ENCODE results near the gene PTN. TPM values are rescaled to one million over a fixed set of nuclear protein-coding genes. Genes with fewer than 3 reads are reported as not detected.

The PTN gene
- total RNA-seq, 1 experiment from 2014 or later, result 7.0 TPM

DNA sequence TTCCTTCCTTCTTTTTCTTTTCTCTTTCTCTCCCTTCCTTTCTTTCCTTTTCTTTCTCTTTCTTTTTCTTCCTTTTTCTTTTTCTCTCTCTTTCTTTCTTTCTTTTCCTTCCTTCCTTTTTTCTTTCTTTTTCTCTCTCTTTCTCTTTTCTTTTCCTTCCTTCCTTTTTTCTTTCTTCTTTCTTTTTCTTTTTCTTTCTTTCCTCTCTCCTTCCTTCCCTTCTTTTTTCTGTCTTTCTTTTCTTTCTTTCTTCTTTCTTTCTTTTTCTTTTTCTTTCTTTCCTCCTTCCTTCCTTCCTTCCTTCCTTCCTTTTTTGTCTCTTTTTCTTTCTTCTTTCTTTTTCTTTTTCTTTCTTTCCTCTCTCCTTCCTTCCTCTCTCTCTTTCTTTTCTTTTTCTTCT lies 136.8 kb downstream of the PTN start:
- Histone ChIP-seq H3F3A (ENCODE audit: insufficient read depth, low read depth) (no peaks in the 10 kb centered on the region), H2AFZ (no peak overlapping the region), H3K36me3 (ENCODE audit: low read depth) (no peaks in the 10 kb centered on the region), H3K9me2 (ENCODE audit: insufficient read depth) (no peaks in the 10 kb centered on the region), H4K20me1 (ENCODE audit: insufficient read depth) (no peaks in the 10 kb centered on the region), H3K79me2 (ENCODE audit: low read depth) (no peaks in the 10 kb centered on the region), H3K27me3 (ENCODE audit: insufficient read depth, low read depth) (no peaks in the 10 kb centered on the region), H3K27ac (no peak overlapping the region), H3K9me3 (ENCODE audit: insufficient read depth, low read depth) (no peaks in the 10 kb centered on the region), H3K4me2 (no peak overlapping the region), H3K4me1 (replicated peaks; ENCODE audit: insufficient read depth) (no peaks in the 10 kb centered on the region), H3K4me3 (no peak overlapping the region)
- ChIA-PET CTCF (no interaction called here), POLR2A (ENCODE audit: unreplicated experiment) (no interaction called here)
- DNase-seq, result no peak
- TF ChIP-seq, protein P1, sequence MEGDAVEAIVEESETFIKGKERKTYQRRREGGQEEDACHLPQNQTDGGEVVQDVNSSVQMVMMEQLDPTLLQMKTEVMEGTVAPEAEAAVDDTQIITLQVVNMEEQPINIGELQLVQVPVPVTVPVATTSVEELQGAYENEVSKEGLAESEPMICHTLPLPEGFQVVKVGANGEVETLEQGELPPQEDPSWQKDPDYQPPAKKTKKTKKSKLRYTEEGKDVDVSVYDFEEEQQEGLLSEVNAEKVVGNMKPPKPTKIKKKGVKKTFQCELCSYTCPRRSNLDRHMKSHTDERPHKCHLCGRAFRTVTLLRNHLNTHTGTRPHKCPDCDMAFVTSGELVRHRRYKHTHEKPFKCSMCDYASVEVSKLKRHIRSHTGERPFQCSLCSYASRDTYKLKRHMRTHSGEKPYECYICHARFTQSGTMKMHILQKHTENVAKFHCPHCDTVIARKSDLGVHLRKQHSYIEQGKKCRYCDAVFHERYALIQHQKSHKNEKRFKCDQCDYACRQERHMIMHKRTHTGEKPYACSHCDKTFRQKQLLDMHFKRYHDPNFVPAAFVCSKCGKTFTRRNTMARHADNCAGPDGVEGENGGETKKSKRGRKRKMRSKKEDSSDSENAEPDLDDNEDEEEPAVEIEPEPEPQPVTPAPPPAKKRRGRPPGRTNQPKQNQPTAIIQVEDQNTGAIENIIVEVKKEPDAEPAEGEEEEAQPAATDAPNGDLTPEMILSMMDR (conservative IDR thresholded peaks at IDR 0.05), result no peak
- TF ChIP-seq EZH2 (IDR thresholded peaks at IDR 0.05; ENCODE audit: low read depth), result no peak
- BruUV-seq (replicated peaks), result no TSS peak
- intact Hi-C loops (cut with micrococcal nuclease; ENCODE audit: unreplicated experiment), result no loop called here

DNA sequence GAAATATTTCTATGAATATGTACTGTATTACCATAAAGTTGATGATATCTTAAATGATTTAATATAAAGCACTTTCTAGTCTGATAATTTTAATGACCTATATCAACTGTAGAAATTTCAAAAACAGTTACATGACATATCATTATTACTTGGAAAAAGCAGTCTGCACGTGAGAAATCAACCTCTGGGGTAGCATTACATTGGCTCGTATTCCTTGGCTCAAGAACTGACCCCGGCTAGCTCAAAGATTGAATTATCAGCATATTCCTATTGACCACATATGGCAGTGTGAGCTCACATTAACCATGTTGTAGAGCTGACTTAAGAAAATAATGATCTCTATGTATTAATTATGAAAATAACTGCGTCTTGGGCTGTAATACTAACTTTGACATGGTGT lies 139.3 kb downstream of the PTN start:
- H3K79me2 ChIP-seq (ENCODE audit: low read depth), result no peaks in the 10 kb centered on the region
- TF ChIP-seq, protein P1 (conservative IDR thresholded peaks at IDR 0.05), result no peak
- TF ChIP-seq EZH2 (IDR thresholded peaks at IDR 0.05; ENCODE audit: low read depth), result no peak
- no peaks in the 10 kb centered on the region for H3K4me1 ChIP-seq (replicated peaks; ENCODE audit: insufficient read depth)
- no peaks in the 10 kb centered on the region for H4K20me1 ChIP-seq (ENCODE audit: insufficient read depth)
- no peak overlapping the region for H2AFZ ChIP-seq
- no peak for DNase-seq
- H3K4me2 ChIP-seq, result no peak overlapping the region
- no peaks in the 10 kb centered on the region for H3K9me3 ChIP-seq (ENCODE audit: insufficient read depth, low read depth)
- H3K27ac ChIP-seq, result no peak overlapping the region
- no peaks in the 10 kb centered on the region for H3F3A ChIP-seq (ENCODE audit: insufficient read depth, low read depth)
- BruUV-seq (replicated peaks), result no TSS peak
- H3K36me3 ChIP-seq (ENCODE audit: low read depth), result no peaks in the 10 kb centered on the region
- CTCF ChIA-PET, result no interaction called here
- H3K27me3 ChIP-seq (ENCODE audit: insufficient read depth, low read depth), result no peaks in the 10 kb centered on the region
- POLR2A ChIA-PET (ENCODE audit: unreplicated experiment), result no interaction called here
- H3K9me2 ChIP-seq (ENCODE audit: insufficient read depth), result no peaks in the 10 kb centered on the region
- H3K4me3 ChIP-seq, result no peak overlapping the region
- intact Hi-C loops (cut with micrococcal nuclease; ENCODE audit: unreplicated experiment), result no loop called here

DNA sequence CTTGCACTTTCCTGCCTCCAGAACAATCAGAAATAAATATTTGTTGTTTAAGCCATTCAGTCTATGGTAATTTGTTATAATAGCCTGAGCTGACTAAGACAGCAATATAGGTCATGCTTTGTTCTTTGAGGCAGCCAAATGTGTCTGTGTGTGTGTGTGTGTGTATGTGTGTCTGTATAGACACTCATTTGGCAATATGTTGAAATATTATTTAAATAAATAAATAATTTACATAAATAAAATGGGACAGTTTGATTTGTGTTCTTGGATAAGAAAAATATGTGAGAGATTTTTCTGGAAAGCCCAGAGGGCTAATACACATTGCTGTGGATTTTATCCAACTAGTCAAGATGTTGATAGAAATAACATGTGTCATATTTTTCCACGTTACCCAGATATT lies 140.2 kb downstream of the PTN start:
- H3K4me2 ChIP-seq, result no peak overlapping the region
- H3F3A ChIP-seq (ENCODE audit: insufficient read depth, low read depth), result no peaks in the 10 kb centered on the region
- no peak overlapping the region for H3K4me3 ChIP-seq
- no peak overlapping the region for H2AFZ ChIP-seq
- BruUV-seq (replicated peaks), result no TSS peak
- intact Hi-C loops (cut with micrococcal nuclease; ENCODE audit: unreplicated experiment), result no loop called here
- H3K9me2 ChIP-seq (ENCODE audit: insufficient read depth), result no peaks in the 10 kb centered on the region
- no peaks in the 10 kb centered on the region for H4K20me1 ChIP-seq (ENCODE audit: insufficient read depth)
- ChIA-PET POLR2A (ENCODE audit: unreplicated experiment) (no interaction called here), CTCF (no interaction called here)
- TF ChIP-seq, protein P1 (conservative IDR thresholded peaks at IDR 0.05), result no peak
- TF ChIP-seq EZH2 (IDR thresholded peaks at IDR 0.05; ENCODE audit: low read depth), result no peak
- no peaks in the 10 kb centered on the region for H3K36me3 ChIP-seq (ENCODE audit: low read depth)
- no peaks in the 10 kb centered on the region for H3K79me2 ChIP-seq (ENCODE audit: low read depth)
- no peaks in the 10 kb centered on the region for H3K27me3 ChIP-seq (ENCODE audit: insufficient read depth, low read depth)
- H3K9me3 ChIP-seq (ENCODE audit: insufficient read depth, low read depth), result no peaks in the 10 kb centered on the region
- H3K4me1 ChIP-seq (replicated peaks; ENCODE audit: insufficient read depth), result no peaks in the 10 kb centered on the region
- DNase-seq, result no peak
- no peak overlapping the region for H3K27ac ChIP-seq
